Hepatocyte (in vitro differentiated cells): ENCODE measurements around the gene KLK5. TPM values are rescaled to one million over a fixed set of nuclear protein-coding genes. Genes with fewer than 3 reads are reported as not detected.

ENCODE experiments used
- DNase-seq: peaks from one replicate; pipeline ENCODE4 v3.0.0-alpha.2; 2016; ENCODE audit warnings: low spot score
- H2AFZ ChIP-seq: fragments of 200-600 bp; sonication (generic); 2 replicates; pipeline ENCODE4 v1.6.0; 2016; ENCODE audit warnings: antibody characterized with exemption, mild to moderate bottlenecking
- H3K27ac ChIP-seq: fragments of 200-600 bp; sonication (generic); 2 replicates; pipeline ENCODE4 v1.5.1; 2016; ENCODE audit warnings: mild to moderate bottlenecking
- H3K27me3 ChIP-seq: fragments of 200-600 bp; sonication (generic); 2 replicates; pipeline ENCODE4 v1.6.1; 2016
- H3K36me3 ChIP-seq: fragments of 200-600 bp; sonication (generic); replicated peaks from 2 replicates; pipeline ENCODE4 v1.5.1; 2016; ENCODE audit warnings: low read depth; ENCODE audit not compliant: insufficient read depth
- H3K4me1 ChIP-seq: fragments of 200-600 bp; sonication (generic); 2 replicates; pipeline ENCODE4 v1.5.1; 2016; ENCODE audit warnings: mild to moderate bottlenecking, moderate library complexity; ENCODE audit not compliant: insufficient read depth
- H3K4me2 ChIP-seq: fragments of 200-600 bp; sonication (generic); 2 replicates; pipeline ENCODE4 v1.6.0; 2016
- H3K4me3 ChIP-seq: fragments of 200-600 bp; sonication (generic); 2 replicates; pipeline ENCODE4 v1.5.1; 2016; ENCODE audit warnings: mild to moderate bottlenecking
- H3K79me2 ChIP-seq: fragments of 200-600 bp; sonication (generic); 2 replicates; pipeline ENCODE4 v1.6.0; 2017; ENCODE audit warnings: mild to moderate bottlenecking
- H3K9me2 ChIP-seq: fragments of 200-600 bp; sonication (generic); replicated peaks from 2 replicates; pipeline ENCODE4 v1.6.0; 2017; ENCODE audit warnings: mild to moderate bottlenecking; ENCODE audit not compliant: insufficient read depth
- H3K9me3 ChIP-seq: fragments of 200-600 bp; sonication (generic); 2 replicates; pipeline ENCODE4 v1.5.1; 2016; ENCODE audit warnings: low read depth, mild to moderate bottlenecking
- H4K20me1 ChIP-seq: fragments of 200-600 bp; sonication (generic); 2 replicates; pipeline ENCODE4 v1.6.0; 2016; ENCODE audit warnings: mild to moderate bottlenecking; ENCODE audit not compliant: insufficient read depth, poor library complexity, severe bottlenecking
- CTCF ChIP-seq: fragments of 200-600 bp; sonication (generic); IDR thresholded peaks from 2 replicates; pipeline ENCODE4 v1.5.1; 2016; ENCODE audit warnings: antibody characterized with exemption, mild to moderate bottlenecking; ENCODE audit not compliant: poor library complexity
- EZH2 ChIP-seq: fragments of 200-600 bp; sonication (generic); IDR thresholded peaks from 2 replicates; pipeline ENCODE4 v1.6.1; 2016; ENCODE audit warnings: antibody characterized with exemption, mild to moderate bottlenecking, borderline replicate concordance
- EZH2phosphoT487 ChIP-seq: fragments of 200-600 bp; sonication (generic); IDR thresholded peaks from one replicate; pipeline ENCODE4 v1.6.1; 2018; ENCODE audit warnings: antibody characterized with exemption, mild to moderate bottlenecking, low read depth, moderate library complexity; ENCODE audit not compliant: unreplicated experiment, severe bottlenecking
- WGBS: methylation state at CpG from one replicate; pipeline ENCODE4 v1.1.6; 2016; ENCODE audit warnings: low lambda C conversion rate; ENCODE audit errors: missing lambda C conversion rate; 5-methylcytosine and 5-hydroxymethylcytosine counted together
- polyA plus RNA-seq: library from polyadenylated mRNA; unstranded; fragments of >200 nt; fragmentation: Nextera tagmentation; extraction: Ambion mirVana; gene quantifications from 2 replicates; pipeline ENCODE4 v1.2.1, GENCODE V29; 2016
- total RNA-seq: library from RNA; depleted of rRNA; stranded (reverse); fragments of >200 nt; gene quantifications from 2 replicates; pipeline ENCODE4 v1.2.3, GENCODE V29; 2014

Gene KLK5
- total and polyA plus RNA-seq, 2 experiments from 2014 or later, result 0.24 TPM; not detected in 1

GRCh38 chr19:50902640-50903039 is 50.2 kb downstream of the KLK5 start:
- H3K27me3 ChIP-seq, result peaks cover 25% of the 10 kb centered on the region
- no peaks in the 10 kb centered on the region for H3K9me2 ChIP-seq
- TF ChIP-seq EZH2phosphoT487 (no peak), CTCF (no peak), EZH2 (no peak)
- no peaks in the 10 kb centered on the region for H3K9me3 ChIP-seq
- WGBS, result 69% methylated on average over 4 of the region's 4 CpGs
- DNase-seq, result no peak
- no peaks in the 10 kb centered on the region for H4K20me1 ChIP-seq
- H2AFZ ChIP-seq, result no peak overlapping the region
- no peaks in the 10 kb centered on the region for H3K4me1 ChIP-seq
- H3K27ac ChIP-seq, result no peak overlapping the region
- no peak overlapping the region for H3K4me2 ChIP-seq
- H3K4me3 ChIP-seq, result no peak overlapping the region
- no peaks in the 10 kb centered on the region for H3K79me2 ChIP-seq
- H3K36me3 ChIP-seq, result no peaks in the 10 kb centered on the region

GRCh38 chr19:50899569-50899968 is 53.3 kb downstream of the KLK5 start:
- H3K4me1 ChIP-seq, result no peaks in the 10 kb centered on the region
- DNase-seq, result no peak
- no peak overlapping the region for H3K4me3 ChIP-seq
- H4K20me1 ChIP-seq, result no peaks in the 10 kb centered on the region
- H2AFZ ChIP-seq, result no peak overlapping the region
- H3K4me2 ChIP-seq, result no peak overlapping the region
- H3K36me3 ChIP-seq, result no peaks in the 10 kb centered on the region
- TF ChIP-seq CTCF (no peak), EZH2phosphoT487 (no peak), EZH2 (no peak)
- no peaks in the 10 kb centered on the region for H3K79me2 ChIP-seq
- H3K9me3 ChIP-seq, result no peaks in the 10 kb centered on the region
- no peak overlapping the region for H3K27ac ChIP-seq
- no peaks in the 10 kb centered on the region for H3K9me2 ChIP-seq
- H3K27me3 ChIP-seq, result peaks cover 11% of the 10 kb centered on the region
- WGBS, result 94% methylated on average over 3 of the region's 3 CpGs

- Histone ChIP-seq H3K27me3 (peaks cover 11% of the 10 kb centered on the region), H3K9me2 (no peaks in the 10 kb centered on the region), H3K9me3 (no peaks in the 10 kb centered on the region), H3K36me3 (no peaks in the 10 kb centered on the region), H3K4me3 (no peak overlapping the region), H2AFZ (no peak overlapping the region), H3K4me1 (no peaks in the 10 kb centered on the region), H3K79me2 (no peaks in the 10 kb centered on the region), H4K20me1 (no peaks in the 10 kb centered on the region), H3K4me2 (no peak overlapping the region), H3K27ac (no peak overlapping the region)
- no peak for DNase-seq
- 74% methylated on average over 4 of the region's 4 CpGs for WGBS
- TF ChIP-seq CTCF (no peak), EZH2phosphoT487 (no peak), EZH2 (no peak)
These were observed 54.8 kb downstream of the KLK5 start for GRCh38 chr19:50898018-50898417.

- TF ChIP-seq EZH2phosphoT487 (no peak), CTCF (no peak), EZH2 (no peak)
- H3K4me3 ChIP-seq, result no peak overlapping the region
- H3K9me3 ChIP-seq, result no peaks in the 10 kb centered on the region
- H3K27me3 ChIP-seq, result peaks cover 11% of the 10 kb centered on the region
- WGBS, result 84% methylated on average over 3 of the region's 3 CpGs
- no peak overlapping the region for H2AFZ ChIP-seq
- no peak overlapping the region for H3K27ac ChIP-seq
- no peak overlapping the region for H3K4me2 ChIP-seq
- no peaks in the 10 kb centered on the region for H3K79me2 ChIP-seq
- no peak for DNase-seq
- no peaks in the 10 kb centered on the region for H3K36me3 ChIP-seq
- no peaks in the 10 kb centered on the region for H4K20me1 ChIP-seq
- no peaks in the 10 kb centered on the region for H3K4me1 ChIP-seq
- no peaks in the 10 kb centered on the region for H3K9me2 ChIP-seq
These were observed 55.2 kb downstream of the KLK5 start for GRCh38 chr19:50897612-50898011.
